GM19023 (cell line): ENCODE results near the gene RNF220.

Experiments used
- ATAC-seq: cut with Tn5 transposase; IDR thresholded peaks from one replicate; pipeline ENCODE4 v1.9.1; 2021; ENCODE audit warnings: mild to moderate bottlenecking, moderate library complexity; ENCODE audit not compliant: unreplicated experiment

Gene RNF220

DNA sequence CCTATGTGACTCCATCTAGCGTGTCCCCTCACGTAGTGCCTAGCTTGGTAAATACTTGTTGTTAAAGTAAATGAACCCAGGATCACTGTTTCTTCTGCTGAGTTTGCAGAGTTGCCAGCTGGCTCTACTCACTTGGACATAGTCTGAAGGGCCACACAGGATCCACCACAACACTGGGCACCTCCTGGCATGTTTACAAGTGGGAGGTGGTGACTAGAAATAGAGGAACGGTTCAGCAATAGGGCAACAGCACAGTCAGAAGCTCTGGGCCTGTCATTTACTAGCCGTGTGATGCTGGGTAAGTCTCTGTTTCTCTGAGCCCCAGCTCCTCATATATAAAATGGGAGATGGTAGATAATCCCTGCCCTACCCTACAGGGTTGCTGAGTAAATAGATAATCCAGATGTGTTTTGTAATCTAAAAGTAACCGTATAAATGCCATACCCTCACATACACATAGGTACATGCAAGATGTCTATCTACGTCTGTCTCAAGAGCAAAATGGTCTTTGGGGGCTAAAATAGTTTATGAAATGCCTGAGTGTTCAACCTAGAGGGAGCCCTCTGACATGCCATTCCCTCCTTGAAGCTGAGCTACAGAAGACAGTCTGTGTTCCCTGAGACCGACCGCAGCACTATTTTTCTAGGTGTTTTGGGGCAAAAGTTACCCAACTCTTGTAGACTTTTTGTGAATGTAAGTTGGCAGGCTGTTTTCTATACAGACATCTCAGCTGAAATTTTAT is 20.5 kb downstream of the RNF220 start:
- ATAC-seq: no peak

DNA sequence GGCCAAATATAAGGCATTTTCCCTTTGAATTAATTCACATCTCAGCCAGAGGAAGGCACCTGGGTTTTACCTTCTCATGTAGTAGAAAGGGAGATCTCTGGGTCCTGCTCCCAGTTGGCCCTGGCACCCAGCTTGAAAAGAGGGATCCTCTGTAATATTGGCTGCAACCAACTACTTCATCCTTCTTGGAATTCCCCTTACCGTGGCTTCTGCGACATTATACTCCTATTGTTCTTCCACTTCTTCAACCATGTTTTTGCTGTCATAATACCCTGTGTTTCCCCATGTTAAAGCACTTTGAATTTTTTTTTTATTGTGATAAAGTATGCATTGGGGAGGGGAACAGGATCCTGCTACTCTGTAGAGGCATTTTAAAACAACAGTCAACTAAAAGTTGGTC is 26.8 kb downstream of the RNF220 start:
- no peak for ATAC-seq

DNA sequence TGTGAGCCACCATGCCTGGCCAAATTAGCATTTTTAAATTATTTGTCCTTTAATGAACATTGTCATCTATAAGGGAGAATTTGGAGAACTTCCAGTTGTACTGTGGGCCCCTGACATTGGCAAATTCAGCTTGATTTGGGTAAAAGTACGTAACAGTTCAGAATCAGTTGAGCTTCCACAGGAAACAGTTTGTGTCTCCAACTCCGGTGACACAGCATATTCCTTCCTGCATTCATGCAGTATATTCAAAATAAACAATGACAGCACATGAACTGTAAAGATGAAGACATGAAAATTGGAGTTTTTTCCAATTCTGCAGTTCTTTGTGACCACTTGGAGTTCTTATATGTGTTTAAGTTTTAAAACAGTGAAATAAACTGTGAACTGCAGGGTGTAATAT is 28.2 kb downstream of the RNF220 start:
- no peak for ATAC-seq

DNA sequence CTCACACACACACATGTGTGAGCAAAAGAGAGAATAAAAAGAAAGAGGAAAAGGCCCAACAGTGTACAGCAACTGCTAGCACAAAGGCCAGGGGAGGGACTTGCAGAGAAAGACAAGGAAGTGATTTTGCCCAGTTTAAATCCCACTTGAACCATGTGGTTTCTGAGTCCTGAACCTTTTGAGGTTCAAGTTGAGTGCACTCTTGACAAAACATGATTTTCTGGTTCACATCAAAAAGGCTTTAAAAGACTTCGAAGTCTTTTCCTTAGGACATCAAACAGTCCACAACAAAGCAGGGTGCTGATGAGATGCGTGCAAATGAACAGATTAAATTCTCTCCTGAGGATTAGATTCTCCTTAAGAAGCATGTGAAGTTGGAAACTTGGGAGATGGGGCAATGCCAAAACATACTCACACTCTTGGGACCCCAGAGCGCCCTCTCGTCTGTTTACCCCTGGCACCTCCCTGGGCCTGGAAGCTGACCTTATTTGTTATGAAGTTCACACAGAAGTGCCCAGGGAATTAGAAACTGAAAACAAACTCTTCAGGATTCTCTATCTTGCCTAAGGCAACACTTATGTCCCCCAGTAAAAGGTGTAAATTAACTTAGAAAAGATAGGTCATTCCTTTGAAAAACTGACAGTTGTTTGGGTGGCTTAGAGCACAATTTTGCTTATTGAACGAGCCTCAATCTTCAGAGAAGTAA is 31.5 kb downstream of the RNF220 start:
- no peak for ATAC-seq

DNA sequence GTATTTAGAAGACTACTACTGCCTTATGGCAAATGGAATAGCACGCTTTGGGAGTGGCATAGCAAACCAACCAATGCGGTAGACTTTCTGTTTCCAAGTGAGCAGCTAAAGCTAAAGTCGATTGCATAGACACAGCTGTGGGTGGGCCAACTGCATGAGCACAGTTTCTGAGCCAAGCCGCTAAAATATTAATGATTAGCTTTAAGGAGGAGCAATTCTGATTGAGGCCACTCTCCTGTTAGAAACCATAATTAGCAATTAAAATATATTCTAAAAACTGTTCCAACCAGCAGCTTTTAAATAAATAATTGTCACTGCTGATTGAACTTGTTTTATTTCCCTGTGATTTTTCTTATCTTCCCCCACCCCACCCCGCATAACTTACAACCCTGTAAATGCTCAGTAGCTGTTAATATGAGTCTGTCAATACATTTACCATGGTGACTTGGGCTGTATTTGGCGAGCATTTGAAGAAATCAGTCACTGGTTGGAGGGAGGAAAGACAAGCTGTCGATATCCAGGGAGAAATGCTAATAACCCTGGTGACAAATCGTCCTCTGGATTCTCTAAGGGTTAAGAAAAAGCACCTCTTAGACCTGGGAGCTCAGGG is 32.2 kb downstream of the RNF220 start:
- no peak for ATAC-seq

DNA sequence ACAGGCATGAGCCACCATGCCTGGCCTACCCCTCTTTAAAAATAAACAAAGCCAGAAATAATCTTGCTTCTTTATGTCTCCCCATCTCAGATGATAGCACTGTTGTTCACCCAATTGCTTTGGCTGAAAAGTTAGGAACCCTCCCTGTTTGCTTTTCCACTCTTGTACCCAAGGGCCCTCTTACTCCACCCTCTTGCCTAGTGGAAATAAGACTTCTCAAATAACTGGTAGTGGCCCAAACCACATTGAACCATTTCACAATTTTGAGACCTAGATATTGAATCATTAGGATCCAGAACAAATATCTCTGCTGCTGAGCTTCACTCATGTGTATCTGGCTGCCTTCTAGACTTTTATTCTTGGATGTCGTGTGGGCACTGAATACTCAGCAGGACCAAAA is 37.7 kb downstream of the RNF220 start:
- no peak for ATAC-seq

DNA sequence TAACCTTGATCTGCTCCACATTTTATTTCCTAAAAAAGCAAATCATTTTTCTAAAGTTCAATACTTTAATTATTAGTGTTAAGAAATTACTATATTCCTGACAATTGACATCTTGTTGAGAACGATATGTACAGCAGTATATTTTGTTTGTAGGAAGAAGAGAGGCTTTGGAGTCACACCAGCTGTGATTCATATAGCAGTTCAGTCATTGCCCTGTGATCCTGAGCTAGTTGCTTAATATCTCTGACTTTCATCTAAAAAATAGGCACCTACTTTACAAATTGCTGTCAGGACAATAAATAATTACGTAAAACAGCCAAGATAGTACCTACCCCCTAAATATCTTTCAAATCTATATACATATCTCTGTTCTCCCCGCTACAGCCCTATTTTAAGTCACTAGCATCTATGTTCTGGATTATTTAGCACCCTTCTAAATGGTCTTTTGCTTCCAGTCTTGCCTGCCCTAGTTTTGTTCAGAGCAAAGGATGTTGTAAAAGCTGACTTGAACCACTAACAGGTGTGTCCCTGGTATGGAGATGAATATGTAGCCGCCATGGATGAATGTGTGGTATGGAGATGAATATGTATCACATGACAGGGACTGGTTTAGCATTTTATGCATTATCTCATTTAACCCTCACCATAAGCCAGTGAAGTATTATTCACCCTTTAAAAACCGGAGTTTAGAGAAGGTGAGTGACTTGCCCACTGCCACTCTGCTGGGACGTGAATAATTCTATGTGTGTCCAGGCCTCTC is 42.2 kb downstream of the RNF220 start:
- no peak for ATAC-seq

DNA sequence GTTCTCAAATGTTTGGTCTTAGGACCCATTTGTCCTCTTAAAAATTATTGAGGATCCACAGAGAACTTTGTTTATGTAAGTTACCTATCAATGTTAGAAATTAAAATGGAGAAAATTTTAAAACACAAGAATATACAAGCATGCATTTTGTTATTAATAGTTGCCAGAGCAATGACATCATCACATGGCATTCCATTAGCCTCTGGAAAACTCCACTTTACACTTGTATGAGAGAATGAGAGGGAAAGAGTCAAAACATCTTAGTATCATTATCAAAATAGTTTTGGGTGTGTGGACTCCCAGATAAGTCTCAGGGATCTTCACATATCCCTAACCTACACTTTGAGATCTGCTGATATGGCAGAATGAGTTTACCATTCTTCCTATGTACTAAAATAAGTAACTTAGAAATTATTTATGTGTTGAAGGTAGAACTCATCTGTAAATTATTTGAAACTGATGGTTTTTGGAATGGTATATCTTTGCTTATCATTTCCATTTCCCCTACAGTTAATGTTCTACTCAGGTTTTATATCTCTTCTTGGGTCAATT is 48.8 kb downstream of the RNF220 start:
- no peak for ATAC-seq

DNA sequence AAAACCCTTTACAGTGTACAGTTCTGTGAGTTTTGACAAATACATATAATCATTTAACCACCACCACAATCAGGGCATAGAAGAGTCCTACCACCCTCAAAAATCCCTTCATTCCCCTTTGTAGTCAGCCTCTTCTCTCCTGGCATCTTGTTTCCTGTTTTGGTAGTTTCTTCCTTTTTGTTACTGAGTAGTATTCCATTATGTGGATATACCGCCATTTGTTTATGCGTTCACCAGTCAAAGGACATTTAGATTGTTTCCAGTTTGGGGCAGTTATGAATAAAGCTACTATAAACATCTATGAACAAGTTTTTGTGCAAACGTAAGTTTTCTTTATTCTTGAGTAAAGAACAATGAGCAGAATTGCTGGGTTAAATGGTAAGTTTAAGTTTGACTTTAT is 49.6 kb downstream of the RNF220 start:
- ATAC-seq: no peak

DNA sequence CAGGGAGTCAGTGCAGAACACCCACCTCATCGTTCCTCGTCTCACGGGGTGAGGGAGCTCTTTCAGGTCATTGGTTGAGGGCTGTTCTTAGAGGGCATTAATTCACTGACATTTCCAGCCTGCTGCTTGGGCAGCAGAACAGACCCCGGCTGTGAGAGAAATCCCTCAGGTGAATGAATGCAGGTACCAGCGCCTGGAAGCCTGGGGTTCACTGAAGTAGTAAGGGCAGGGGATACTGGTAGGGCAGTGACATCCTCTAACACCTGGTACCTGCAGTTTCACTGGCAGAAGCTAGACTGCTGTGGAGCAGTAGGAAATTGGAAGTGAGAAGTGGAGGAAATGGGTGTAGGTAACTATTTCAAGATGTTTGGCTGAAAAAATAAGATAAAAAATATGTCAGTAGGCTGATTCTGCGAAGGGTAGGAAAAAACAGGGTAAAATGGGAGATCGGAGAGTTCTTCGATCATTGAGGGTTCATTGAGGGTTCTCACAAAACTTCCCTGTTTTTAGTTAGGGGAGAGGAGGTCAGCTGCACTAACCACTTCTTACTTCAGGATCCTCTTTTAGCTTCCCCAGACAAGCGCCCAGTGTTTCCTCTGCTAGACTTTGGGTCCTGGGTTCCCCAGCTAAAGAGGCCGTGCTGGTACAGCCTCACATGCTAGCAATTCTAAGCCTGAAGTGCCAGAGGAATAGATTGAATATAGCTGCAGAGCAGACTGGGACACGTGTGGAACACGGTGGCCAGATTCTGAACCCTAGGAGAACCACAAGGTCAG is 55.2 kb downstream of the RNF220 start:
- no peak for ATAC-seq

DNA sequence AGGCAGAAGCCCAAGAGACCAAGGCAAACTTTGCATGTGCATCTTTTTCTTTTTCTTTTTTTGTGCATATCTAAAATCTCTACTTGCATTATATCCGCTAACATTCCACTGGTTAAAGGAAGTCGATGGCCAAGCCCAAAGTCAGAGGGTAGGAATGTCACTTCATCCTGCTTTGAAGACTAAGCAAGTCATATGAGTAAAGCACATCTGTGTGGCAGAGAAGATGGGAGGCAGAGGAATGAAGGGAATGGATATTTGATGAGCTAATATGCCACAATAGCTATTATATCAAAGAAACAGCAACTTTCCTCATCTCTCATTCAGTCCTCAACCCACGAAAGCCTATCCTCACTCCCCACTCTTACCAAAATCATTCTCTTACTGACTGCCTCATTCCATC is 59.3 kb downstream of the RNF220 start:
- ATAC-seq: no peak

DNA sequence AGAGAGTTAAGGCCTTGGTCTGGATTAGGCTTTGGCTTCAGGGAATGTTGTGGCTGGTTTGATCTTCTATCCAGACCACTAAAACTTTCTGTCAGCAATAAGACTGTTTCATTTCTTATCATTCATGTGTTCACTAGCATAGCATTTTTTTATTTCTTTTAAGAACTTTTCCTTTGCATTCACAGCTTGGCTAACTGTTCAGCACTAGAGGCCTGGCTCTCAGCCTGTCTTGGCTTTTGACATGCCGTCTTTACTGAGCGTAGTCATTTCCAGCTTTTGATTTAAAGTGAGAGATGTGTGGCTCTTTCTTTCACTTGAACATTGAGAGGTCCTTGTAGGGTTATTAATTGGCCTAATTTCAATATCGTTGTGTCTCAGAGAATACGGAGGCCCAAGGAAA is 62.5 kb downstream of the RNF220 start:
- ATAC-seq: no peak

DNA sequence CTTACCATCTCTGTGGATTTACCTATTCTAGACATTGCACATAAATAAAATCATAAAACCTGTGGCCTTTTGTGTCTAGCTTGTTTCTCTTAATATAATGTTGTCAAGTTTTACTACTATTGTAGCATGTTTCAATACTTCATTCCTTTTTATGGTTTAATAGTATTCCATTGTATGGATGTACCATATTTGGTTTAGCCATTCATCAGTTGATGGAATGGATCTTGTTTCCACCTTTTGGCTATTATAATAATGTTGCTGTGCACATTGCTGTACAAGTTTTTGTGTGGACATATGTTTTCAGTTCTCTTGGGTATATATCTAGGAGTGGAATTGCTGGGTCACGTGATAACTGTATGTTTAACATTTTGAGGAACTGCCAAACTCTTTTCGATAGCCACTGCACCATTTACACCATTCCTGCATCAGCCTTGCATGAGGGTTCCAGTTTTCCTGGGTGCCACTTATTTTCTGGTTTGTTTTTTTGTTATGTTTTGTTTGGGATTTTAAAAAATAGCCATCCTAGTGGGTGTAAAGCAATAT is 66.9 kb downstream of the RNF220 start:
- ATAC-seq: no peak

DNA sequence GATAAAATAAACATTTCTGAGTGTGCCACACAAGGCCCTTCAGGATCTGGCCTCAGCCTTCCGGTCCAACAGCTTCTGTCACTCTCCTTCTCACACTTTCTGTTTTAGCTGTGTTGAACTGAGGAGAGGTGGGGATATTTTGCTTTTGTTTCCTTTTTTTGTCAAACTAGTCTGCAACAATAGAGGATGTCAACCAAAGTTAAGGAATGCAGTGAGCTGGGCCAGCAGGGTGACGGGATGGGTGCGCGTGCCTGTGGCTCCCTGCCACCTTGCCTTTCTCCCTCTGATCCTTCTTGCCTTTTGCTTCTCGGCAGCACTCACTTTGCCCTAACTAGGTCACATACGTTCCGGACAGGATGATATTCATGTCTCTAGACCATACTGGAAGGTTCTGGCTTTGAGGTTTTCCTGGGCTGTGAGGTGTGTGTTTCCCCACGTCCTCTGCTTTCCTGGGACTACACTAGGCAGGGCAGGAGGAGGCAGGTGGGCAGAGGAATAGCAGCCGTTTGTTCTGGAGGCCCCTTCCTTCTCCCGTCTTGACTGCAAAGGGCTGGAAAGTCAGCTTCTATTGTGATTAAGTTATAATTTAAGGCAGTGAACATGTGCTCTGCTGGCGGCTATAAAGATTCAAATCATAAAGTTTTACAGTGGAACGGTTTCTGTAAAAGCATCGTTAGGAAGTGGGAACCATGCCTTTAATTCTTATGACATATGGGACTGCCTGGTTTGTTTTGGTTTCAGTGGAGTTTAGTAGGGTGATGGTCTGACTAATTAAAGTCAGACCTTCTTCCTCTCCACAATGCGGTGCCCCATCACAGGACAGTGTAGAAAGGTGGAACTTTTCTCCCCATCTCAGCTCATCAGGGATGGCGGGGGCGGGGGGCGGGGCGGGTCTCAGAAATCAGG is 67.8 kb downstream of the RNF220 start:
- ATAC-seq: no peak

DNA sequence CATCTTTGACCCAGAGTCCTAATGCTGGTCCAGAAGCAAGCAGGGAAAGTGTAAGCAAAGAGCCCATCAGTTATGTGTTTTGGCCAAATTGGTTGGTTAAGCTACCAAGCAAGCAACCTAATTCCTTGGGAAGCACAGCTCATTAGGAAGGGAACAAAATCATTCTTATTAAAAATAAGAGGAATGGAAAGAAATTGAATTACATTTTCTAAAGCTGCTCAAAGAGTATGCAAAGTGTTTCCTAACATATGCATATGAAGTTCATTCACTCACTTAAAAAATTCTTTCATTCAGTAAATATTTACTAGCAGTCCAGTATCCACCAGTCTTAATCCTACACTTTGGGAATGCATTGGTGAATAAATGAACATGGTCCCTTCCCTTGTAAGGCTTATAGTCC is 71.8 kb downstream of the RNF220 start:
- no peak for ATAC-seq

DNA sequence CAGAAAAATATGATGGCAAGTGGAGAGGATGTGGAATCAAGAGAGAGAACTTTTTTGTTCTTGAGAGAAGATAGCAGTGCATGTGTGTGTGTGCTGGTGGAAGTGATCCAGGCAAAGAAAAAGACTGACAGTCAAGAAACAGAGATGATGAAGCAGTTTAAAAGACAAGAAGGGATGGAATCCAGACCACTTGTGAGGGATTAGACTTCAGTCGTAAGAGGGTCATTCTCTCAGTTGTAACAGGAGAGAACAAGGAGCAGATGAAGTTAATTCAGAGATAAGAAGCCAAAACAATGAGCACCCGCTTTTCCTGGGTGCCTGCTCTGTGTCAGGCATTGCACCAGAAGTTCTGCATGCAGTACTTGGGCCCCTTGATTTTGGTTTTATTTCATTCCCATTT is 76.6 kb downstream of the RNF220 start:
- ATAC-seq: no peak

DNA sequence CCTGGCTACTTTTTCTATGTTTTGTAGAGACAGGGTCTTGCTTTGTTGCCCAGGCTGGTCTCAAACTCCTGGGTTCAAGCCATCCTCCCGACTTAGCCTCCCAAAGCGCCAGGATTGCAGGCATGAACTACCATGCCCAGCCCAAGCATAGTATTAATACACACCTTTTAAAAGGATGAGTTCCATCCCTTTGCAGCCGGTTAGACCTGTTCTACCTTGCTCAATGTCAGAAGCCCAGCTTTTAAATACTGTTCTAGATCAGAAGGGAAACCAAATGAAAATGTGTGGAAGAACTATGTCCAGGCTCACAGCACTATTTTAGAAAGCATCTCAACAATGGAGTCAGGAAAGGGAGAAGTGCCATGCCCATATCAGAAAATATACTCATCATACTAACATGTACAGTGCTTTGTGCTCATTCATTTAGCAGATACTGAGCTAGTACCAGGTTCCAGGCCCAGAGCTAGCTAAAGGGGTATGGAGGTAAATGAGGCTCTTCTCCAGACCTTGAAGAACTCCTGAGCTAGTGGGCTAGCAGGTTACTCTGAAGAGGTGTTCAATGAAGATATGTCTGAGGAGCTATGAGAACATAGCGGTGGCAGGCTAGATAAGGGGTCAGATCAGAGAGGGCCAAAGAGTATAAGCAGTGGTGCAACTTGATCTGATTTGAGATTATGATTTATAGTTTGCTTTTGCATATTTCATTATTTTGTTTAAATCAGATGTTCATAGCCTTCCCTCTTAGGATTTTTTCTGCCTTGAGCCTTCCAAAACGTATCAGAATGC is 78.2 kb downstream of the RNF220 start:
- ATAC-seq: no peak

DNA sequence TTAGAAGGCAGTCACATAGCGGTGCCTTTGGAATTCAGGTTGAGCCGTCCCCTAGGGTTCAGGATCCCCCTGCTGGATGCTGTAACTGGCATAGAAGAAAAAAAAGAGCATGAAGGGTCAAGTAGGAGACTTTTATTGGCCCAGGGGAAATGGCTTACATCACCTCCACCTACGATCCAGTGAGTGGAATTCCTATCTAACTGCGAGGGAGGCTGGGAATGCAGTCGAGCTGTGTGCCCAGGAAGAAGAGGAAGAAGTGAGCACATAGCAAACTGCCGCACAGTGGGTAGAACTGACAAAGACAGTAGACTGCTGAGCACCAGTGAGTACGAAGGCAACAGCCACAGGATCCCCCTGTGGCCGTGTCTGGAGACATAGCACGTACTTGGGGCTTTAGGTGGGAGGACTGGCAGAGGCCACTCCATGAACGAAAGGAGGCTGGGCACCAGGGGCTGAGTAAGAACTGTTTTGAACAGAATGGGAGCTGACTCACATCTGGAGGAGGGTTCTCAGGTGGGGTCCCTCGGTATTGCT is 79.2 kb downstream of the RNF220 start:
- no peak for ATAC-seq
